ENCODE results near the gene S1PR3. TPM values are rescaled to one million over a fixed set of nuclear protein-coding genes. Genes with fewer than 3 reads are reported as not detected.

S1PR3 gene
- total RNA-seq, 4 donors from 2014 or later = 1.9 to 6.7 (median 4.3) TPM

DNA sequence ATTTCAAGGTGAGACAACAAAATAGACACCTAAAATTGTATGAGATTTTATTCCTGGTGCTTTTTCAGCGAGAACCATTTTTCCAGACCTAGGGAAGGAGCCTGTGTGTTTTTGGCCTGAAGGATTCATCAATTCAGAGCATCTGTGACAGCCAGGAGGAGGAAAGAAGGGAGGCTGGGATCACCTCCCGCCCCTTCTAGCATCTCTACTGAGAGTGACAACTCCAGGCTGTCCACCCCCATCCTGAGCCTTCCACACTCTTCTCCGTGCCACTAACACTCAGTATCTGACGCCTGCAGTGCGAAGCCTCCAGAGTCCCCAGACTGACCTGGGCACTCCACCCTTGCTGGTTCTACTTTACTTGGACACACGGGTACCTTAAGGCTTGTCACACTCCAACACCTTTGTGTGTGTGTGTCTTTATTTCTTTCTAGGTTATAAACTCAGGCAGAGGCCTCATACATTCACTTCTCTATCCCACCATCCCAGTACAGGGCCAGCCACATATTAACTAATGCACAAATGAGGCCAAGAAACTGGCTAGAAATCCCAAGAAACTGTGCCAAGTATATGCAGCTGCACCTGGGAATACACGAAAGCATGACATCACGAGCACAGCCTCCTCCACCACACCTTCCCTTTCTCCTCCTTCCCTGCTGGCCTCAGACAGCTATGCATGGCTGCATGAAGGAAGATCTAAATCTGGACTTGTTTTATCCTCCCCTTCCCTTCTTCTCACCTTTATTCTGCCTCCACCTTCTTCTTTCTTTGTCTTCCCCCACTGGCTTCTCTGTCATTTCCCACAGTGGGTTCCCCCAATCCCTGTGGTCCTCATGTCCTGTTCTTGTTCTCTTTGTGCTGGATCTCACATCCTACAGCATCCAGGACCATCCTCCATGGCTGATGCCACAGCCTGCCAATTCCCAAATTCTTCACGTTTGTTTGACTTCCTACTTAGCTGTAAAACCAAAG, 16.0 kb downstream of the S1PR3 start:
- no peak for TF ChIP-seq POLR2A (IDR thresholded peaks at IDR 0.05)
- TF ChIP-seq, protein P1, sequence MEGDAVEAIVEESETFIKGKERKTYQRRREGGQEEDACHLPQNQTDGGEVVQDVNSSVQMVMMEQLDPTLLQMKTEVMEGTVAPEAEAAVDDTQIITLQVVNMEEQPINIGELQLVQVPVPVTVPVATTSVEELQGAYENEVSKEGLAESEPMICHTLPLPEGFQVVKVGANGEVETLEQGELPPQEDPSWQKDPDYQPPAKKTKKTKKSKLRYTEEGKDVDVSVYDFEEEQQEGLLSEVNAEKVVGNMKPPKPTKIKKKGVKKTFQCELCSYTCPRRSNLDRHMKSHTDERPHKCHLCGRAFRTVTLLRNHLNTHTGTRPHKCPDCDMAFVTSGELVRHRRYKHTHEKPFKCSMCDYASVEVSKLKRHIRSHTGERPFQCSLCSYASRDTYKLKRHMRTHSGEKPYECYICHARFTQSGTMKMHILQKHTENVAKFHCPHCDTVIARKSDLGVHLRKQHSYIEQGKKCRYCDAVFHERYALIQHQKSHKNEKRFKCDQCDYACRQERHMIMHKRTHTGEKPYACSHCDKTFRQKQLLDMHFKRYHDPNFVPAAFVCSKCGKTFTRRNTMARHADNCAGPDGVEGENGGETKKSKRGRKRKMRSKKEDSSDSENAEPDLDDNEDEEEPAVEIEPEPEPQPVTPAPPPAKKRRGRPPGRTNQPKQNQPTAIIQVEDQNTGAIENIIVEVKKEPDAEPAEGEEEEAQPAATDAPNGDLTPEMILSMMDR (IDR thresholded peaks at IDR 0.05) = no peak
- Histone ChIP-seq H3K4me1 (no peaks in the 10 kb centered on the region), H3K36me3 (no peaks in the 10 kb centered on the region), H3K27ac (no peak overlapping the region), H3K9me3 (no peaks in the 10 kb centered on the region), H3K4me3 (no peak overlapping the region), H3K27me3 (no peaks in the 10 kb centered on the region)
- no peak for DNase-seq

- TF ChIP-seq, protein P1 (IDR thresholded peaks at IDR 0.05) = no peak
- no peak for TF ChIP-seq POLR2A (IDR thresholded peaks at IDR 0.05)
- Histone ChIP-seq H3K27me3 (no peaks in the 10 kb centered on the region), H3K4me3 (no peak overlapping the region), H3K36me3 (no peaks in the 10 kb centered on the region), H3K4me1 (no peaks in the 10 kb centered on the region), H3K9me3 (no peaks in the 10 kb centered on the region), H3K27ac (no peak overlapping the region)
- no peak for DNase-seq
Measured at GRCh38 chr9:89008055-89008743, 16.9 kb downstream of the S1PR3 start.

DNA sequence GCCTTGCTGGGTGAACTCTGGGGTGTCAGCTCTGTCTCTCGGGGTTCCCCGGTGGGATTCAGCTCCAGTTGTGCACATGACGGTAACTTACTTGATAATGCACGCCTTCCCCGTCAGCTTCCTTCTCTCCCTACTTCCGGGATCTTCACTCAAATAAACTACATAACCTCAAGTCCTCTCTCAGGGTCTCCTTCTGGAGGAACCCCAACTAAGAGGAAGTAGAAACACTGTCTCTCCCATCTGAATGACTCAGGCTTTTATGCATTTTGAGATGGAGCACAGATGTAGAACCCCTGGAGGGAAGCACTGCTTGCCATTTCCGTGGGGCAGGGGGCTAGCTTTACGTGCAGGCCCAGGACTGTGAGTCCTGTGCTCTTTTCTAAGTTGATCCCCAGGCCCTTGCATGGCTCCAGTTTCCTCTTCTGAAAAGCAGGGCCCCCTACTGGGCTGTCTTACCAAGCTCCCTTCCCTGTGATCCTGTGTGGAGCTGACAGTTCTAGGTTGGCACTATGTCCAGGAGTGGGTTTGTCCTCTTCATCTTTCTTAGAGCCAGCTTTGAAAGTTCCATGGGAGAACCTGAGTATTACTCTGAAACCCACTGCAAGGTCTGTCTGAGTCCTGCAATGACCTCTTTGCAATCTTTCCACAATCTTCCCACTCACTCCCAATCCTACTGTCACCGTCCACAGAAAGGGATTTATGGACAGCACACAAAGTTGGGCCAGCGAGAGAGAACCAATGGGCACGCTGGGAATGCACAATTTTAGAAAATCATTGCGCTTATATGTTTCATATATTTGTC, 17.7 kb downstream of the S1PR3 start:
- Histone ChIP-seq H3K27ac (no peak overlapping the region), H3K36me3 (no peaks in the 10 kb centered on the region), H3K9me3 (no peaks in the 10 kb centered on the region), H3K27me3 (no peaks in the 10 kb centered on the region), H3K4me3 (no peak overlapping the region), H3K4me1 (no peaks in the 10 kb centered on the region)
- TF ChIP-seq, protein P1 (IDR thresholded peaks at IDR 0.05) = no peak
- no peak for TF ChIP-seq POLR2A (IDR thresholded peaks at IDR 0.05)
- no peak for DNase-seq

- no peaks in the 10 kb centered on the region for H3K4me1 ChIP-seq
- H3K27ac ChIP-seq = no peak overlapping the region
- DNase-seq = no peak
- H3K9me3 ChIP-seq = no peaks in the 10 kb centered on the region
- no peaks in the 10 kb centered on the region for H3K27me3 ChIP-seq
- no peak overlapping the region for H3K4me3 ChIP-seq
- TF ChIP-seq, protein P1 (IDR thresholded peaks at IDR 0.05) = no peak
- no peak for TF ChIP-seq POLR2A (IDR thresholded peaks at IDR 0.05)
- H3K36me3 ChIP-seq = no peaks in the 10 kb centered on the region
Measured at GRCh38 chr9:89009546-89009840, 18.2 kb downstream of the S1PR3 start.

GRCh38 chr9:89010056-89010455, 18.8 kb downstream of the S1PR3 start:
- no peak overlapping the region for H3K4me3 ChIP-seq
- no peak for DNase-seq
- H3K27ac ChIP-seq = no peak overlapping the region
- H3K36me3 ChIP-seq = no peaks in the 10 kb centered on the region
- H3K9me3 ChIP-seq = no peaks in the 10 kb centered on the region
- no peaks in the 10 kb centered on the region for H3K27me3 ChIP-seq
- TF ChIP-seq, protein P1 (IDR thresholded peaks at IDR 0.05) = no peak
- TF ChIP-seq POLR2A (IDR thresholded peaks at IDR 0.05) = no peak
- H3K4me1 ChIP-seq = no peaks in the 10 kb centered on the region

All from Peyer's patch (tissue), 4 donors.